Measurements from ENCODE around the gene ANKRD50.

GRCh38 chr4:124686279-124686678 is 26.3 kb downstream of the ANKRD50 start:
- TF ChIP-seq, protein P1, sequence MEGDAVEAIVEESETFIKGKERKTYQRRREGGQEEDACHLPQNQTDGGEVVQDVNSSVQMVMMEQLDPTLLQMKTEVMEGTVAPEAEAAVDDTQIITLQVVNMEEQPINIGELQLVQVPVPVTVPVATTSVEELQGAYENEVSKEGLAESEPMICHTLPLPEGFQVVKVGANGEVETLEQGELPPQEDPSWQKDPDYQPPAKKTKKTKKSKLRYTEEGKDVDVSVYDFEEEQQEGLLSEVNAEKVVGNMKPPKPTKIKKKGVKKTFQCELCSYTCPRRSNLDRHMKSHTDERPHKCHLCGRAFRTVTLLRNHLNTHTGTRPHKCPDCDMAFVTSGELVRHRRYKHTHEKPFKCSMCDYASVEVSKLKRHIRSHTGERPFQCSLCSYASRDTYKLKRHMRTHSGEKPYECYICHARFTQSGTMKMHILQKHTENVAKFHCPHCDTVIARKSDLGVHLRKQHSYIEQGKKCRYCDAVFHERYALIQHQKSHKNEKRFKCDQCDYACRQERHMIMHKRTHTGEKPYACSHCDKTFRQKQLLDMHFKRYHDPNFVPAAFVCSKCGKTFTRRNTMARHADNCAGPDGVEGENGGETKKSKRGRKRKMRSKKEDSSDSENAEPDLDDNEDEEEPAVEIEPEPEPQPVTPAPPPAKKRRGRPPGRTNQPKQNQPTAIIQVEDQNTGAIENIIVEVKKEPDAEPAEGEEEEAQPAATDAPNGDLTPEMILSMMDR (IDR thresholded peaks at IDR 0.05; ENCODE audit: low read length): no peak
- no peak for TF ChIP-seq EZH2 (optimal IDR thresholded peaks at IDR 0.05; ENCODE audit: low read depth, low read length)
